Spleen (tissue), 7 donors: Measurements from ENCODE around the gene STXBP4.

Experiments used
- CTCF ChIP-seq, 11 experiments: fragments of 200-600 bp in 7 of 11; fragments of 450-650 bp in 4 of 11; sonication (generic) in 4 of 11; IDR thresholded peaks in 8 of 11; conservative IDR thresholded peaks in 3 of 11; 1 replicate in 7 of 11; 2 replicates in 4 of 11; pipeline versions ENCODE4 v1.4.0 to v1.8.0; 2016 to 2021; ENCODE audit warnings: antibody characterized with exemption in 11 of 11, inconsistent platforms in 4 of 11, mild to moderate bottlenecking in 1 of 11
- POLR2A ChIP-seq, 3 donors: fragments of 450-650 bp; IDR thresholded peaks; one replicate each; pipeline ENCODE4 v1.5.1; 2017; ENCODE audit warnings: antibody characterized with exemption in 3 of 3, mild to moderate bottlenecking in 1 of 3
- POLR2AphosphoS5 ChIP-seq, 3 donors: sonication (generic); formaldehyde crosslinking; IDR thresholded peaks; one replicate each; pipeline ENCODE4 v1.5.1; 2017; ENCODE audit warnings: antibody characterized with exemption in 3 of 3
- donor health status: DM: no; HTN: no; CAD: no; lungs with moderate emphysema.
- donor health status: DM: no; HTN: no; CAD: no.
- donor health status: DM: no; HTN: no; CAD: no.

GRCh38 chr17:55116440-55116914 is 147.9 kb downstream of the STXBP4 start:
- TF ChIP-seq CTCF (IDR thresholded peaks at IDR 0.05 in 8 of 11, conservative IDR thresholded peaks at IDR 0.05 in 3 of 11) (no peak), POLR2AphosphoS5 (IDR thresholded peaks at IDR 0.05) (no peak), POLR2A (IDR thresholded peaks at IDR 0.05) (no peak)
